B cell (primary cell): ENCODE measurements around the gene FLNB. TPM values are rescaled to one million over a fixed set of nuclear protein-coding genes. Genes with fewer than 3 reads are reported as not detected.
A peak's percentile ranks its signal among the peaks of the same experiment; 100 is the strongest.

ENCODE experiments used
- ATAC-seq: fragments of 200-7000 bp; cut with Tn5 transposase; one replicate; pipeline ENCODE4 v1.10.0; 2021; ENCODE audit warnings: low read depth, mild to moderate bottlenecking, moderate number of reproducible peaks, moderate library complexity
- CTCF ChIA-PET: fragments of 350-600 bp; sonication (Branson Sonifier 250); formaldehyde crosslinking; loops from one replicate; lab custom pipeline; 2021; ENCODE audit warnings: antibody characterized with exemption, inconsistent platforms; lab: Charles Lee
- POLR2A ChIA-PET: fragments of 350-600 bp; sonication (Branson Sonifier 250); formaldehyde crosslinking; loops from one replicate; lab custom pipeline; 2021; ENCODE audit warnings: antibody characterized with exemption; lab: Charles Lee
- DNase-seq: peaks from one replicate; pipeline ENCODE4 v3.0.0; 2013
- H2AFZ ChIP-seq: 2 replicates; pipeline ENCODE4 v1.6.1; 2012; ENCODE audit warnings: mild to moderate bottlenecking, low read depth, low read length; ENCODE audit not compliant: insufficient read depth, poor library complexity, severe bottlenecking
- H3K27ac ChIP-seq, 2 donors: 1 replicate in 1 of 2; 2 replicates in 1 of 2; pipeline ENCODE4 v1.5.1; 2012 to 2013; ENCODE audit warnings: low read length in 2 of 2, mild to moderate bottlenecking in 2 of 2, moderate library complexity in 1 of 2
- H3K27me3 ChIP-seq, 4 experiments: fragments of 200-600 bp in 1 of 4; sonication (generic) in 1 of 4; replicated peaks in 1 of 4; 1 replicate in 2 of 4; 2 replicates in 2 of 4; pipeline versions ENCODE4 v1.6.1 to v1.7.0; 2013 to 2016; ENCODE audit warnings: low read length in 3 of 4, mild to moderate bottlenecking in 2 of 4, mixed read lengths in 1 of 4, moderate library complexity in 1 of 4; ENCODE audit not compliant: insufficient read depth in 4 of 4, control insufficient read depth in 3 of 4; ENCODE audit errors: control extremely low read depth in 1 of 4
- H3K36me3 ChIP-seq, 2 experiments: replicated peaks in 1 of 2; 1 replicate in 1 of 2; 2 replicates in 1 of 2; pipeline versions ENCODE4 v1.6.1 to v1.7.1; 2013; ENCODE audit warnings: low read length in 1 of 2; ENCODE audit not compliant: insufficient read depth in 2 of 2, control insufficient read depth in 1 of 2; ENCODE audit errors: control extremely low read depth in 1 of 2, extremely low read depth in 1 of 2
- H3K4me1 ChIP-seq, 2 donors: fragments of 200-600 bp in 1 of 2; sonication (generic) in 1 of 2; 1 replicate in 1 of 2; 2 replicates in 1 of 2; pipeline versions ENCODE4 v1.5.1 to v1.6.1; 2013 to 2017; ENCODE audit warnings: low read length in 2 of 2; ENCODE audit not compliant: control insufficient read depth in 2 of 2, insufficient read depth in 2 of 2
- H3K4me2 ChIP-seq: replicated peaks from 2 replicates; pipeline ENCODE3; 2012; ENCODE audit warnings: mild to moderate bottlenecking, low read depth, low read length; ENCODE audit not compliant: poor library complexity, severe bottlenecking
- H3K4me3 ChIP-seq, 5 experiments: fragments of 200-600 bp in 1 of 5; sonication (generic) in 1 of 5; 1 replicate in 3 of 5; 2 replicates in 2 of 5; pipeline versions ENCODE4 v1.5.1 to v1.7.0; 2011 to 2016; ENCODE audit warnings: low read length in 4 of 5, mild to moderate bottlenecking in 4 of 5, low read depth in 2 of 5, control low read depth in 1 of 5, moderate library complexity in 1 of 5; ENCODE audit not compliant: insufficient read depth in 1 of 5; ENCODE audit errors: control extremely low read depth in 1 of 5, extremely low read depth in 1 of 5
- H3K79me2 ChIP-seq: fragments of 200-600 bp; sonication (generic); one replicate; pipeline ENCODE4 v1.6.0; 2016; ENCODE audit warnings: low read length; ENCODE audit not compliant: control insufficient read depth, insufficient read depth
- H3K9ac ChIP-seq: fragments of 200-600 bp; sonication (generic); 2 replicates; pipeline ENCODE4 v1.6.1; 2017; ENCODE audit warnings: mild to moderate bottlenecking, low read length, moderate library complexity
- H3K9me3 ChIP-seq, 3 donors: one replicate each; pipeline versions ENCODE4 v1.6.1 to v1.7.1; 2013; ENCODE audit warnings: low read length in 2 of 3; ENCODE audit not compliant: control insufficient read depth in 2 of 3, insufficient read depth in 1 of 3; ENCODE audit errors: control extremely low read depth in 1 of 3
- H4K20me1 ChIP-seq: 2 replicates; pipeline ENCODE4 v1.6.0; 2012; ENCODE audit warnings: mild to moderate bottlenecking, low read length; ENCODE audit not compliant: insufficient read depth, control insufficient read depth, poor library complexity, severe bottlenecking
- H3K27ac Mint-ChIP-seq: one replicate; pipeline ENCODE4 v1.8.0; 2021; ENCODE audit warnings: mixed read lengths
- H3K27me3 Mint-ChIP-seq: one replicate; pipeline ENCODE4 v1.8.0; 2021; ENCODE audit warnings: mixed read lengths
- H3K4me1 Mint-ChIP-seq: one replicate; pipeline ENCODE4 v1.8.0; 2021; ENCODE audit warnings: mixed read lengths
- H3K4me3 Mint-ChIP-seq: one replicate; pipeline ENCODE4 v1.8.0; 2021; ENCODE audit warnings: mixed read lengths
- H3K9me3 Mint-ChIP-seq: one replicate; pipeline ENCODE4 v1.8.0; 2022; ENCODE audit warnings: mixed read lengths; ENCODE audit not compliant: insufficient read depth
- EZH2 ChIP-seq: IDR thresholded peaks from 2 replicates; pipeline ENCODE4 v1.6.1; 2012; ENCODE audit warnings: borderline replicate concordance, low read depth, mild to moderate bottlenecking, moderate library complexity, low read length; ENCODE audit not compliant: insufficient read depth, poor library complexity, severe bottlenecking
- WGBS: methylation state at CpG from one replicate; pipeline ENCODE4 v1.1.5; 2013; ENCODE audit warnings: missing lambda C conversion rate; ENCODE audit not compliant: insufficient coverage; 5-methylcytosine and 5-hydroxymethylcytosine counted together
- intact Hi-C: fragments of 100-400 bp; cut with micrococcal nuclease; formaldehyde crosslinking; loops from one replicate; pipeline ENCODE4 v1.10.0; 2022
- polyA plus RNA-seq: library from polyadenylated mRNA; depleted of rRNA; stranded (reverse); fragments of >200 nt; gene quantifications from 2 replicates; pipeline ENCODE4 v1.2.3, GENCODE V29; 2012
- total RNA-seq, 2 donors: library from RNA; stranded (reverse); fragments of 120-200 nt in 1 of 2; gene quantifications; 1 replicate in 1 of 2; 2 replicates in 1 of 2; pipeline versions ENCODE4 v1.2.3 to v1.2.4, GENCODE V29; 2013 to 2022
- TF ChIP-seq, protein P1 (sequence below): fragments of 200-600 bp; IDR thresholded peaks from one replicate; pipeline ENCODE4 v1.8.0; 2022; ENCODE audit warnings: antibody characterized with exemption, mild to moderate bottlenecking

Gene FLNB
- total and polyA plus RNA-seq, 2 donors (not counting 1 experiment from before 2014, with no cell fraction given): 25.5 to 28.3 TPM

- Histone ChIP-seq H3K9ac (no peak overlapping the region), H3K36me3 (peaks cover 0 to 5% of the 10 kb centered on the region in 2 experiments), H3K79me2 (no peaks in the 10 kb centered on the region), H3K27ac (peak overlapping the region; percentile 80 to 89), H3K4me2 (peak overlapping the region; percentile 52), H3K27me3 (no peaks in the 10 kb centered on the region), H3K4me3 (no peak overlapping the region), H3K4me1 (peaks cover 53 to 61% of the 10 kb centered on the region in 2 donors), H2AFZ (no peak overlapping the region), H4K20me1 (no peaks in the 10 kb centered on the region), H3K9me3 (no peaks in the 10 kb centered on the region)
- 93% methylated on average over 5 of the region's 14 CpGs for WGBS
- intact Hi-C loops: loop anchor here (5.0 to 10.0 kb wide), 2 partner anchors 57 to 560 kb away; partner anchors contain the start of gene PDE12
- ChIA-PET CTCF (interaction anchor here (1.5 to 2.3 kb wide), 2 partner anchors 18 to 110 kb away, joined by 5 to 9 read pairs; partner anchors contain the start of gene FLNB), POLR2A (no interaction called here)
- DNase-seq: no peak
- Mint-ChIP-seq H3K27me3 (no peaks in the 10 kb centered on the region), H3K4me1 (peaks cover 60% of the 10 kb centered on the region), H3K9me3 (no peaks in the 10 kb centered on the region), H3K27ac (peak overlapping the region; percentile 95), H3K4me3 (no peak overlapping the region)
- no peak for ATAC-seq
- TF ChIP-seq EZH2: no peak
- TF ChIP-seq, protein P1, sequence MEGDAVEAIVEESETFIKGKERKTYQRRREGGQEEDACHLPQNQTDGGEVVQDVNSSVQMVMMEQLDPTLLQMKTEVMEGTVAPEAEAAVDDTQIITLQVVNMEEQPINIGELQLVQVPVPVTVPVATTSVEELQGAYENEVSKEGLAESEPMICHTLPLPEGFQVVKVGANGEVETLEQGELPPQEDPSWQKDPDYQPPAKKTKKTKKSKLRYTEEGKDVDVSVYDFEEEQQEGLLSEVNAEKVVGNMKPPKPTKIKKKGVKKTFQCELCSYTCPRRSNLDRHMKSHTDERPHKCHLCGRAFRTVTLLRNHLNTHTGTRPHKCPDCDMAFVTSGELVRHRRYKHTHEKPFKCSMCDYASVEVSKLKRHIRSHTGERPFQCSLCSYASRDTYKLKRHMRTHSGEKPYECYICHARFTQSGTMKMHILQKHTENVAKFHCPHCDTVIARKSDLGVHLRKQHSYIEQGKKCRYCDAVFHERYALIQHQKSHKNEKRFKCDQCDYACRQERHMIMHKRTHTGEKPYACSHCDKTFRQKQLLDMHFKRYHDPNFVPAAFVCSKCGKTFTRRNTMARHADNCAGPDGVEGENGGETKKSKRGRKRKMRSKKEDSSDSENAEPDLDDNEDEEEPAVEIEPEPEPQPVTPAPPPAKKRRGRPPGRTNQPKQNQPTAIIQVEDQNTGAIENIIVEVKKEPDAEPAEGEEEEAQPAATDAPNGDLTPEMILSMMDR: no peak
Observed at GRCh38 chr3:58117561-58118181, 109.4 kb downstream of the FLNB start.

GRCh38 chr3:58119186-58119585, 111.0 kb downstream of the FLNB start:
- no peak for TF ChIP-seq EZH2
- TF ChIP-seq, protein P1: no peak
- POLR2A ChIA-PET: no interaction called here
- H3K27me3 ChIP-seq: no peaks in the 10 kb centered on the region
- H3K4me1 ChIP-seq: peaks cover 53 to 61% of the 10 kb centered on the region in 2 donors
- no peaks in the 10 kb centered on the region for H3K9me3 ChIP-seq
- H3K4me2 ChIP-seq: no peak overlapping the region
- ATAC-seq: no peak
- H3K27ac Mint-ChIP-seq: no peak overlapping the region
- H3K4me3 ChIP-seq: no peak overlapping the region
- peaks cover 0 to 17% of the 10 kb centered on the region in 2 experiments for H3K36me3 ChIP-seq
- peaks cover 60% of the 10 kb centered on the region for H3K4me1 Mint-ChIP-seq
- H2AFZ ChIP-seq: no peak overlapping the region
- no peak overlapping the region for H3K4me3 Mint-ChIP-seq
- no peaks in the 10 kb centered on the region for H3K9me3 Mint-ChIP-seq
- no peak overlapping the region for H3K27ac ChIP-seq
- H3K79me2 ChIP-seq: no peaks in the 10 kb centered on the region
- WGBS: 100% methylated on average over 2 of the region's 6 CpGs
- CTCF ChIA-PET: no interaction called here
- intact Hi-C loops: loop anchor here (5.0 to 10.0 kb wide), 2 partner anchors 56 to 562 kb away; partner anchors contain the start of gene PDE12
- H3K27me3 Mint-ChIP-seq: no peaks in the 10 kb centered on the region
- H4K20me1 ChIP-seq: no peaks in the 10 kb centered on the region
- no peak overlapping the region for H3K9ac ChIP-seq
- DNase-seq: no peak
